ENCODE measurements around the gene PCF11. TPM values are rescaled to one million over a fixed set of nuclear protein-coding genes. Genes with fewer than 3 reads are reported as not detected.

Gene PCF11, protein sequence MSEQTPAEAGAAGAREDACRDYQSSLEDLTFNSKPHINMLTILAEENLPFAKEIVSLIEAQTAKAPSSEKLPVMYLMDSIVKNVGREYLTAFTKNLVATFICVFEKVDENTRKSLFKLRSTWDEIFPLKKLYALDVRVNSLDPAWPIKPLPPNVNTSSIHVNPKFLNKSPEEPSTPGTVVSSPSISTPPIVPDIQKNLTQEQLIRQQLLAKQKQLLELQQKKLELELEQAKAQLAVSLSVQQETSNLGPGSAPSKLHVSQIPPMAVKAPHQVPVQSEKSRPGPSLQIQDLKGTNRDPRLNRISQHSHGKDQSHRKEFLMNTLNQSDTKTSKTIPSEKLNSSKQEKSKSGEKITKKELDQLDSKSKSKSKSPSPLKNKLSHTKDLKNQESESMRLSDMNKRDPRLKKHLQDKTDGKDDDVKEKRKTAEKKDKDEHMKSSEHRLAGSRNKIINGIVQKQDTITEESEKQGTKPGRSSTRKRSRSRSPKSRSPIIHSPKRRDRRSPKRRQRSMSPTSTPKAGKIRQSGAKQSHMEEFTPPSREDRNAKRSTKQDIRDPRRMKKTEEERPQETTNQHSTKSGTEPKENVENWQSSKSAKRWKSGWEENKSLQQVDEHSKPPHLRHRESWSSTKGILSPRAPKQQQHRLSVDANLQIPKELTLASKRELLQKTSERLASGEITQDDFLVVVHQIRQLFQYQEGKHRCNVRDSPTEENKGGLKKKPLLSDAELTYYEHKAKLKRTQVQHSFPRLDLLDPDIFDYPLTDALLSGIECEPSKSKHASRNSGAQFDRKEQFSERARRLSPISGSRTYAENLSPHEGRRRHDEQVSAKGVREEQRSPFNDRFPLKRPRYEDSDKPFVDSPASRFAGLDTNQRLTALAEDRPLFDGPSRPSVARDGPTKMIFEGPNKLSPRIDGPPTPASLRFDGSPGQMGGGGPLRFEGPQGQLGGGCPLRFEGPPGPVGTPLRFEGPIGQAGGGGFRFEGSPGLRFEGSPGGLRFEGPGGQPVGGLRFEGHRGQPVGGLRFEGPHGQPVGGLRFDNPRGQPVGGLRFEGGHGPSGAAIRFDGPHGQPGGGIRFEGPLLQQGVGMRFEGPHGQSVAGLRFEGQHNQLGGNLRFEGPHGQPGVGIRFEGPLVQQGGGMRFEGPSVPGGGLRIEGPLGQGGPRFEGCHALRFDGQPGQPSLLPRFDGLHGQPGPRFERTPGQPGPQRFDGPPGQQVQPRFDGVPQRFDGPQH (N-terminal part only)
- polyA plus RNA-seq: 74.9 TPM
- long read RNA-seq, donor 1, transcript PCF11-207 (1 exons, 1,720 nt): major isoform, 7 of 7 reads
- long read RNA-seq, donor 1, partial matches to known transcripts: 0 of 7 reads
- long read RNA-seq, donor 1, other reads (novel, unspliced or antisense): 0 of 7 reads
- long read RNA-seq, donor 2, transcript PCF11-207 (1 exons, 1,720 nt): major isoform, 24 of 24 reads
- long read RNA-seq, donor 2, partial matches to known transcripts: 0 of 24 reads
- long read RNA-seq, donor 2, other reads (novel, unspliced or antisense): 0 of 24 reads
- long read RNA-seq, donor 3: 0 reads
- long read RNA-seq, donor 4, partial matches to known transcripts: 0 of 1 reads
- long read RNA-seq, donor 4, other reads (novel, unspliced or antisense): 0 of 1 reads
- long read RNA-seq, donor 5, partial matches to known transcripts: 0 of 3 reads
- long read RNA-seq, donor 5, other reads (novel, unspliced or antisense): 0 of 3 reads
- long read RNA-seq, donor 6, transcript PCF11-207 (1 exons, 1,720 nt): major isoform, 12 of 12 reads
- long read RNA-seq, donor 6, partial matches to known transcripts: 0 of 12 reads
- long read RNA-seq, donor 6, other reads (novel, unspliced or antisense): 0 of 12 reads
- long read RNA-seq, donor 7, transcript PCF11-207 (1 exons, 1,720 nt): major isoform, 9 of 10 reads
- long read RNA-seq, donor 7, partial matches to known transcripts: 0 of 10 reads
- long read RNA-seq, donor 7, other reads (novel, unspliced or antisense): 0 of 10 reads
- long read RNA-seq, donor 8, transcript PCF11-207 (1 exons, 1,720 nt): major isoform, 26 of 40 reads
- long read RNA-seq, donor 8, partial matches to known transcripts: 14 of 40 reads
- long read RNA-seq, donor 8, other reads (novel, unspliced or antisense): 0 of 40 reads
- long read RNA-seq, donor 9, transcript PCF11-207 (1 exons, 1,720 nt): major isoform, 19 of 19 reads
- long read RNA-seq, donor 9, partial matches to known transcripts: 0 of 19 reads
- long read RNA-seq, donor 9, other reads (novel, unspliced or antisense): 0 of 19 reads
- long read RNA-seq, donor 10, full-length matches to known transcripts: 24 of 24 reads
- long read RNA-seq, donor 10, partial matches to known transcripts: 0 of 24 reads
- long read RNA-seq, donor 10, other reads (novel, unspliced or antisense): 0 of 24 reads
- long read RNA-seq, donor 11, full-length matches to known transcripts: 10 of 10 reads
- long read RNA-seq, donor 11, partial matches to known transcripts: 0 of 10 reads
- long read RNA-seq, donor 11, other reads (novel, unspliced or antisense): 0 of 10 reads

DNA sequence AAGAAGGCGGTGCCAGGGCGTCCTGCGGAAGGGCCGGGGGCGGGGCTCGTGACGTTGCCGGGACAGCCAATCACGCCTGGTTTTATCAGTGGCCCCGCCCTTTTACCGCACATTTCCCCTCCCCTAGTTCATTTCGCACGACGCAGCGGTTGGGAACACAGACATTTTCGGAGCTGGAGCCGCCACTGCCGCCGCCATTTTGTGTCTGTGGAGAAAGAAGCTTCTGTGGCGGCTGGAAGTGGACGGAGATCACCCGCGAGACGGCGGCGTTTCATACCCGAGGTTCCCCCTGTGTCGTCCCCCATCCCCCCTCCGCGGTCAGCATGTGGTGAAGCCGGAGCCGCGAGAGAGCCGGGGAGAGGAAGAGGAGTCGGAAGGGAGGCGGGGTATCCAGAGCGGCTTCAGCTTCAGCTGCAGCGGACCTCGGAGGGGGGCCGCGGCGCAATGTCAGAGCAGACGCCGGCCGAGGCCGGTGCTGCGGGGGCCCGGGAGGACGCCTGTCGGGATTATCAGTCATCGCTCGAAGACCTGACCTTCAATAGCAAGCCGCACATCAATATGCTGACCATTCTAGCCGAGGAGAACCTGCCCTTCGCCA lies at the start of gene PCF11:
Gene PCF11, plus strand, starts transcription at position 136 of the 598 bp plus-strand sequence. Its CDS starts 309 bp downstream, at position 445.
- H3K4me3 ChIP-seq (ENCODE audit: low read length): peak within 1 kb of the TSS; percentile 87
- peaks cover 5% of the 10 kb centered on the region for H3K4me1 ChIP-seq (ENCODE audit: control insufficient read depth, insufficient read depth, low read length)
- peaks cover 4% of the 10 kb centered on the region for H3K36me3 ChIP-seq (ENCODE audit: control insufficient read depth, insufficient read depth, low read length)
- peak within 1 kb of the TSS; percentile 99 for H3K27ac ChIP-seq (ENCODE audit: low read length)
- H3K27me3 ChIP-seq (ENCODE audit: control insufficient read depth, insufficient read depth, low read length): no peaks in the 10 kb centered on the region
- no peaks in the 10 kb centered on the region for H3K9me3 ChIP-seq (ENCODE audit: control insufficient read depth, low read depth, low read length)
- WGBS (ENCODE audit: insufficient coverage, low lambda C conversion rate): no CpG with 5 or more reads among the region's 55 CpGs
- no peak for DNase-seq

DNA sequence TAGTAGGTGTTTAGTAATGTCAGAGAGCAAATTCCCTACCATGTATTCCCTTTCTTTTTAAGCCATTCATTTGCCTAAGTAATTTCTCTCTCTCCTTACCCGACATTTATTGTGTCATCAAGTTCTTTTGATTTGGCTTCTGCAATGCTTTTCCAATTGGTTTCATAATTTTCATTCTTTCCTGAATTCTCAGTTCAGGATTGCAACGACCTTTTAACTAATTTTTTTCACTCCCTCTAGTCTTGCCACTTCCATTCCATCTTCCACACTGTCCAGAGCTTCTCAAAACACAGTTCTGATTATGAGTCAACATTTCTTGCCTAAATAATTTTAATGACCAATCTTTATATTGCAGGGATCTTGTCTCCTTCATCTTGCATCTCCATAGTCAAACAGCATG lies 44.0 kb upstream of the PCF11 start:
- H3K9me3 ChIP-seq (ENCODE audit: control insufficient read depth, low read depth, low read length): no peaks in the 10 kb centered on the region
- DNase-seq: no peak
- WGBS (ENCODE audit: insufficient coverage, low lambda C conversion rate): 69% methylated on average over 2 of the region's 2 CpGs
- H3K27ac ChIP-seq (ENCODE audit: low read length): no peak overlapping the region
- no peaks in the 10 kb centered on the region for H3K36me3 ChIP-seq (ENCODE audit: control insufficient read depth, insufficient read depth, low read length)
- no peaks in the 10 kb centered on the region for H3K27me3 ChIP-seq (ENCODE audit: control insufficient read depth, insufficient read depth, low read length)
- no peaks in the 10 kb centered on the region for H3K4me1 ChIP-seq (ENCODE audit: control insufficient read depth, insufficient read depth, low read length)
- no peak overlapping the region for H3K4me3 ChIP-seq (ENCODE audit: low read length)

- Histone ChIP-seq H3K27me3 (ENCODE audit: control insufficient read depth, insufficient read depth, low read length) (no peaks in the 10 kb centered on the region), H3K4me1 (ENCODE audit: control insufficient read depth, insufficient read depth, low read length) (no peaks in the 10 kb centered on the region), H3K36me3 (ENCODE audit: control insufficient read depth, insufficient read depth, low read length) (no peaks in the 10 kb centered on the region), H3K27ac (ENCODE audit: low read length) (no peak overlapping the region), H3K4me3 (ENCODE audit: low read length) (no peak overlapping the region), H3K9me3 (ENCODE audit: control insufficient read depth, low read depth, low read length) (no peaks in the 10 kb centered on the region)
- WGBS (ENCODE audit: insufficient coverage, low lambda C conversion rate): no CpG with 5 or more reads among the region's 3 CpGs
- no peak for DNase-seq
Measured at GRCh38 chr11:83115026-83115425, 41.9 kb upstream of the PCF11 start.

- no CpG with 5 or more reads among the region's 5 CpGs for WGBS (ENCODE audit: insufficient coverage, low lambda C conversion rate)
- Histone ChIP-seq H3K27me3 (ENCODE audit: control insufficient read depth, insufficient read depth, low read length) (no peaks in the 10 kb centered on the region), H3K9me3 (ENCODE audit: control insufficient read depth, low read depth, low read length) (no peaks in the 10 kb centered on the region), H3K4me1 (ENCODE audit: control insufficient read depth, insufficient read depth, low read length) (no peaks in the 10 kb centered on the region), H3K4me3 (ENCODE audit: low read length) (no peak overlapping the region), H3K36me3 (ENCODE audit: control insufficient read depth, insufficient read depth, low read length) (no peaks in the 10 kb centered on the region), H3K27ac (ENCODE audit: low read length) (no peak overlapping the region)
- no peak for DNase-seq
Measured at GRCh38 chr11:83115551-83115950, 41.4 kb upstream of the PCF11 start.

GRCh38 chr11:83116015-83116641 lies 40.8 kb upstream of the PCF11 start:
- Histone ChIP-seq H3K9me3 (ENCODE audit: control insufficient read depth, low read depth, low read length) (no peaks in the 10 kb centered on the region), H3K36me3 (ENCODE audit: control insufficient read depth, insufficient read depth, low read length) (no peaks in the 10 kb centered on the region), H3K4me1 (ENCODE audit: control insufficient read depth, insufficient read depth, low read length) (no peaks in the 10 kb centered on the region), H3K4me3 (ENCODE audit: low read length) (no peak overlapping the region), H3K27me3 (ENCODE audit: control insufficient read depth, insufficient read depth, low read length) (no peaks in the 10 kb centered on the region), H3K27ac (ENCODE audit: low read length) (no peak overlapping the region)
- no CpG with 5 or more reads among the region's 3 CpGs for WGBS (ENCODE audit: insufficient coverage, low lambda C conversion rate)
- DNase-seq: no peak

DNA sequence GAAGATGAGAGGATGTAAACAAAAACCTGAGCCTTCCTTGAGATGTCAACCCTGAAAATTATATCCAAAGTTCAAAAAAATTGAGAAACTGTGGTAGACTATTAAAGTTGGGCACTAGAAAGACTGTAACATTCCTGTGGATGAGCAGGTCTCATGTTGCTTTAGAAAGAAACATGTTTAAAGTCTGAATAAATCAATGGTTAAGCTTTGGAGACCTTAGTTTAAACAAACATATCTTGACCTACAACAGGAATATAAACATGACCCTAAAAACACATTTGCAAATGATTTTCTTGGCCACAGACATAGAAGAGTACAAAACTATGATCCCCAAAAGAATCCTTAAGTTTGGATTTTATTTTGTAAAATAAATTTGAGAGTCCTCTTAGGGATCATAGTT lies 38.1 kb upstream of the PCF11 start:
- H3K36me3 ChIP-seq (ENCODE audit: control insufficient read depth, insufficient read depth, low read length): no peaks in the 10 kb centered on the region
- H3K4me1 ChIP-seq (ENCODE audit: control insufficient read depth, insufficient read depth, low read length): no peaks in the 10 kb centered on the region
- no peak for DNase-seq
- no peak overlapping the region for H3K4me3 ChIP-seq (ENCODE audit: low read length)
- H3K27me3 ChIP-seq (ENCODE audit: control insufficient read depth, insufficient read depth, low read length): no peaks in the 10 kb centered on the region
- H3K9me3 ChIP-seq (ENCODE audit: control insufficient read depth, low read depth, low read length): no peaks in the 10 kb centered on the region
- no peak overlapping the region for H3K27ac ChIP-seq (ENCODE audit: low read length)

DNA sequence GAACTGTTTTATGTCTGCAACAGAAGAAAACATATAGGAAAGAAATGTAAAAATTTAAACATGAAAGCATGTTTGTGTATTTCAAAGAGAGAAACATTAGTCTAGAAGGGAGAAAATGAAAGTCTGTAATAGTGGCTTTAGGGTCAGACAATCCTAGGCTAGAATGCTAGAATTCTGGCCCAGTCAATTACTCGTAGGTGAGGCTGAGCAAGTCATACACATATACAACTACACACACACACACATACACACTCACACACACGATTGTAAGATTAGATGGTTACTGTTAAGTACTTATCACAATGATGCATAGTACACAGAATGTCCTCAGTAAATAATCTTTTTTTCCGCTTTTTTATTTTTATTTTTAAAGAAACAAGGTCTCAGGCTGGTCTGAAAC lies 37.7 kb upstream of the PCF11 start:
- no peak for DNase-seq
- Histone ChIP-seq H3K27me3 (ENCODE audit: control insufficient read depth, insufficient read depth, low read length) (no peaks in the 10 kb centered on the region), H3K4me3 (ENCODE audit: low read length) (no peak overlapping the region), H3K27ac (ENCODE audit: low read length) (no peak overlapping the region), H3K36me3 (ENCODE audit: control insufficient read depth, insufficient read depth, low read length) (no peaks in the 10 kb centered on the region), H3K4me1 (ENCODE audit: control insufficient read depth, insufficient read depth, low read length) (no peaks in the 10 kb centered on the region), H3K9me3 (ENCODE audit: control insufficient read depth, low read depth, low read length) (no peaks in the 10 kb centered on the region)
- 100% methylated on average over 1 of the region's 3 CpGs for WGBS (ENCODE audit: insufficient coverage, low lambda C conversion rate)

- Histone ChIP-seq H3K4me3 (ENCODE audit: low read length) (no peak overlapping the region), H3K27me3 (ENCODE audit: control insufficient read depth, insufficient read depth, low read length) (no peaks in the 10 kb centered on the region), H3K27ac (ENCODE audit: low read length) (no peak overlapping the region), H3K36me3 (ENCODE audit: control insufficient read depth, insufficient read depth, low read length) (no peaks in the 10 kb centered on the region), H3K9me3 (ENCODE audit: control insufficient read depth, low read depth, low read length) (no peaks in the 10 kb centered on the region), H3K4me1 (ENCODE audit: control insufficient read depth, insufficient read depth, low read length) (no peaks in the 10 kb centered on the region)
- DNase-seq: no peak
Measured at GRCh38 chr11:83120327-83120726, 36.6 kb upstream of the PCF11 start.

Measured in large intestine (tissue), 12 donors.